GM23338 (cell line): ENCODE measurements around the gene MLH1. TPM values are rescaled to one million over a fixed set of nuclear protein-coding genes. Genes with fewer than 3 reads are reported as not detected.

Source experiments
- ATAC-seq: fragments of 200-7000 bp; cut with Tn5 transposase; 3 replicates; pipeline ENCODE4 v1.9.1; 2020
- DNase-seq: peaks from one replicate; pipeline ENCODE4 v3.0.0-alpha.2; 2015; ENCODE audit warnings: low spot score
- H2AFZ ChIP-seq: fragments of 200-600 bp; sonication (generic); 2 replicates; pipeline ENCODE4 v1.8.0; 2016; ENCODE audit warnings: antibody characterized with exemption, mild to moderate bottlenecking, moderate library complexity
- H3F3A ChIP-seq: fragments of 200-600 bp; sonication (generic); replicated peaks from 2 replicates; pipeline ENCODE4 v1.8.0; 2017; ENCODE audit warnings: antibody characterized with exemption, mixed run types, low read depth
- H3K27ac ChIP-seq: fragments of 200-600 bp; sonication (generic); 2 replicates; pipeline ENCODE4 v1.6.1; 2016; ENCODE audit warnings: low read depth
- H3K27me3 ChIP-seq: fragments of 200-600 bp; sonication (generic); 2 replicates; pipeline ENCODE4 v1.8.0; 2016; ENCODE audit warnings: mild to moderate bottlenecking, mixed run types, moderate library complexity; ENCODE audit not compliant: insufficient read depth
- H3K36me3 ChIP-seq: fragments of 200-600 bp; sonication (generic); 2 replicates; pipeline ENCODE4 v1.8.0; 2016; ENCODE audit warnings: mild to moderate bottlenecking; ENCODE audit not compliant: insufficient read depth
- H3K4me1 ChIP-seq: fragments of 200-600 bp; sonication (generic); 2 replicates; pipeline ENCODE4 v1.8.0; 2016; ENCODE audit warnings: mild to moderate bottlenecking, moderate library complexity; ENCODE audit not compliant: insufficient read depth
- H3K4me2 ChIP-seq: fragments of 200-600 bp; sonication (generic); 2 replicates; pipeline ENCODE4 v1.7.1; 2017; ENCODE audit warnings: mixed run types
- H3K4me3 ChIP-seq: fragments of 200-600 bp; sonication (generic); 2 replicates; pipeline ENCODE4 v1.6.1; 2016; ENCODE audit warnings: mixed run types
- H3K79me2 ChIP-seq: fragments of 200-600 bp; sonication (generic); replicated peaks from 2 replicates; pipeline ENCODE4 v1.8.0; 2017; ENCODE audit warnings: mild to moderate bottlenecking; ENCODE audit not compliant: insufficient read depth
- H3K9me2 ChIP-seq: fragments of 200-600 bp; sonication (generic); 2 replicates; pipeline ENCODE4 v1.8.0; 2017; ENCODE audit not compliant: insufficient read depth
- H4K20me1 ChIP-seq: fragments of 200-600 bp; sonication (generic); replicated peaks from 2 replicates; pipeline ENCODE4 v1.8.0; 2017; ENCODE audit warnings: mild to moderate bottlenecking; ENCODE audit not compliant: insufficient read depth
- H3K27ac Mint-ChIP-seq: 2 replicates; pipeline ENCODE4 v1.8.0; 2020; ENCODE audit warnings: inconsistent platforms, mild to moderate bottlenecking, moderate library complexity, mixed read lengths
- H3K27me3 Mint-ChIP-seq: 3 replicates; pipeline ENCODE4 v1.8.0; 2022; ENCODE audit warnings: low read depth, mild to moderate bottlenecking, moderate library complexity, mixed read lengths, inconsistent platforms; ENCODE audit not compliant: insufficient read depth, poor library complexity
- H3K36me3 Mint-ChIP-seq: 3 replicates; pipeline ENCODE4 v1.8.0; 2021; ENCODE audit warnings: low read depth, mild to moderate bottlenecking, inconsistent platforms, moderate library complexity, mixed read lengths
- H3K4me1 Mint-ChIP-seq: 3 replicates; pipeline ENCODE4 v1.8.0; 2020; ENCODE audit warnings: mild to moderate bottlenecking, inconsistent platforms, mixed read lengths
- H3K4me3 Mint-ChIP-seq: 3 replicates; pipeline ENCODE4 v1.8.0; 2021; ENCODE audit warnings: moderate library complexity, mild to moderate bottlenecking, inconsistent platforms, mixed read lengths
- H3K9me3 Mint-ChIP-seq: 3 replicates; pipeline ENCODE4 v1.8.0; 2020; ENCODE audit warnings: moderate library complexity, mild to moderate bottlenecking, inconsistent platforms, mixed read lengths
- EZH2phosphoT487 ChIP-seq: fragments of 200-600 bp; sonication (generic); IDR thresholded peaks from one replicate; pipeline ENCODE4 v1.8.1; 2018; ENCODE audit warnings: antibody characterized with exemption; ENCODE audit not compliant: unreplicated experiment
- JUNB ChIP-seq: IDR thresholded peaks from one replicate; pipeline ENCODE4 v1.6.1; 2016; ENCODE audit warnings: antibody characterized with exemption; ENCODE audit not compliant: unreplicated experiment
- NANOG ChIP-seq: IDR thresholded peaks from 2 replicates; pipeline ENCODE4 v1.6.1; 2016; ENCODE audit warnings: antibody characterized with exemption, borderline replicate concordance
- POLR2AphosphoS5 ChIP-seq: IDR thresholded peaks from 2 replicates; pipeline ENCODE4 v1.6.1; 2016; ENCODE audit warnings: antibody characterized with exemption, low read depth
- STAT1 ChIP-seq: IDR thresholded peaks from one replicate; pipeline ENCODE4 v1.6.1; 2016; ENCODE audit warnings: antibody characterized with exemption; ENCODE audit not compliant: unreplicated experiment
- ZNF331 ChIP-seq: fragments of 250-450 bp; sonication (Bioruptor Pico); IDR thresholded peaks from 2 replicates; pipeline ENCODE4 v1.5.0; 2020; ENCODE audit warnings: low read depth, mild to moderate bottlenecking, moderate library complexity
- polyA plus RNA-seq: library from polyadenylated mRNA; unstranded; fragments of >200 nt; fragmentation: Nextera tagmentation; extraction: Ambion mirVana; gene quantifications from 2 replicates; pipeline ENCODE4 v1.2.1, GENCODE V29; 2016
- total RNA-seq: library from RNA; depleted of rRNA; stranded (reverse); fragments of >200 nt; shearing (Covaris generic); gene quantifications from 2 replicates; pipeline ENCODE4 v1.2.3, GENCODE V29; 2014
- TF ChIP-seq, protein P1 (sequence below), 2 experiments: fragments of 200-600 bp in 1 of 2; sonication (generic) in 1 of 2; conservative IDR thresholded peaks; 2 replicates each; pipeline versions ENCODE4 v1.5.1 to v1.6.1; 2016 to 2017; ENCODE audit warnings: antibody characterized with exemption in 2 of 2, low read depth in 2 of 2, mild to moderate bottlenecking in 2 of 2, moderate library complexity in 1 of 2
- TF ChIP-seq, protein P2 (sequence below): IDR thresholded peaks from one replicate; pipeline ENCODE4 v1.6.1; 2018; ENCODE audit warnings: antibody characterized with exemption; ENCODE audit not compliant: unreplicated experiment
- TF ChIP-seq, protein P3 (sequence below): fragments of 250-450 bp; sonication (Bioruptor Pico); IDR thresholded peaks from 2 replicates; pipeline ENCODE4 v1.5.0; 2020; ENCODE audit warnings: mild to moderate bottlenecking, moderate library complexity

Gene MLH1
- total and polyA plus RNA-seq, 2 experiments from 2014 or later: 31.7 to 58.0 TPM

DNA sequence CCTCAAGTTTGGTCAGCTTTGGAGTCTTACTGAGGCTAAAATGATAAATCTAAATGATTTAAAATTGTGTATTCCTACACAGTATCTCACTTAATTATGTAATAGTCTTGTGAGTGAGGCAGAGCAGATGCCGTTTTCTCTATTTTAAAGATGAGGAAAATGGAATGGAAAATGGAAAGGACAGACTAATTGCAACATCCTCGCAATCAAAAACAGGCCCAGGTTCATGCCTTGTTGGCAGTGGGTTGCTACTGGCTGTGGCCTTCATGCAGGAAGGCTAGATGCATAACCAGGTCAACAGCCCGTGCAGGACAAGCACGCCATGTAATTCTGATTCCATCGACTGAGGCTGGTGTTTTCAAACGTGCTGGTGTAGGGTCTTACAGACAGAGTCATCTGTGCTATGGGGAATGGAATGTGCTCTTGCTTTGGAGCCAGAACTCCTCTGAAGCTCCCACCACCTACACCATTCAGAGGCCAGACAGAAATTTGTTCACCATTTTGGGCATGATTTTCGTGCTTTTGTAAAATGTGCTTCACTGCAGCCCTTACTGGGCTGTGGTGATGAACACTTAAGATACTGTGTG is 37.9 kb downstream of the MLH1 start:
- Histone ChIP-seq H3K27me3 (no peaks in the 10 kb centered on the region), H3K27ac (no peak overlapping the region), H3F3A (no peaks in the 10 kb centered on the region), H3K4me3 (no peak overlapping the region), H3K36me3 (peaks cover 32% of the 10 kb centered on the region), H3K9me2 (peaks cover 2% of the 10 kb centered on the region; the same call in 1 of the 2 replicates), H3K79me2 (no peaks in the 10 kb centered on the region), H3K4me1 (no peaks in the 10 kb centered on the region), H3K4me2 (no peak overlapping the region), H2AFZ (no peak overlapping the region), H4K20me1 (peaks cover 11% of the 10 kb centered on the region; the same call in 1 of the 2 replicates)
- Mint-ChIP-seq H3K9me3 (no peaks in the 10 kb centered on the region), H3K4me3 (no peak overlapping the region), H3K27me3 (peaks cover 2% of the 10 kb centered on the region), H3K27ac (no peak overlapping the region), H3K4me1 (no peaks in the 10 kb centered on the region), H3K36me3 (peaks cover 70% of the 10 kb centered on the region)
- DNase-seq: no peak
- TF ChIP-seq, protein P1, sequence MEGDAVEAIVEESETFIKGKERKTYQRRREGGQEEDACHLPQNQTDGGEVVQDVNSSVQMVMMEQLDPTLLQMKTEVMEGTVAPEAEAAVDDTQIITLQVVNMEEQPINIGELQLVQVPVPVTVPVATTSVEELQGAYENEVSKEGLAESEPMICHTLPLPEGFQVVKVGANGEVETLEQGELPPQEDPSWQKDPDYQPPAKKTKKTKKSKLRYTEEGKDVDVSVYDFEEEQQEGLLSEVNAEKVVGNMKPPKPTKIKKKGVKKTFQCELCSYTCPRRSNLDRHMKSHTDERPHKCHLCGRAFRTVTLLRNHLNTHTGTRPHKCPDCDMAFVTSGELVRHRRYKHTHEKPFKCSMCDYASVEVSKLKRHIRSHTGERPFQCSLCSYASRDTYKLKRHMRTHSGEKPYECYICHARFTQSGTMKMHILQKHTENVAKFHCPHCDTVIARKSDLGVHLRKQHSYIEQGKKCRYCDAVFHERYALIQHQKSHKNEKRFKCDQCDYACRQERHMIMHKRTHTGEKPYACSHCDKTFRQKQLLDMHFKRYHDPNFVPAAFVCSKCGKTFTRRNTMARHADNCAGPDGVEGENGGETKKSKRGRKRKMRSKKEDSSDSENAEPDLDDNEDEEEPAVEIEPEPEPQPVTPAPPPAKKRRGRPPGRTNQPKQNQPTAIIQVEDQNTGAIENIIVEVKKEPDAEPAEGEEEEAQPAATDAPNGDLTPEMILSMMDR (conservative IDR thresholded peaks at IDR 0.05; ENCODE audit: low read depth in 2 of 2): no peak
- TF ChIP-seq POLR2AphosphoS5 (no peak), STAT1 (no peak), ZNF331 (CRISPR knock-in tag) (no peak), NANOG (no peak), JUNB (no peak), EZH2phosphoT487 (no peak)
- TF ChIP-seq, protein P2, sequence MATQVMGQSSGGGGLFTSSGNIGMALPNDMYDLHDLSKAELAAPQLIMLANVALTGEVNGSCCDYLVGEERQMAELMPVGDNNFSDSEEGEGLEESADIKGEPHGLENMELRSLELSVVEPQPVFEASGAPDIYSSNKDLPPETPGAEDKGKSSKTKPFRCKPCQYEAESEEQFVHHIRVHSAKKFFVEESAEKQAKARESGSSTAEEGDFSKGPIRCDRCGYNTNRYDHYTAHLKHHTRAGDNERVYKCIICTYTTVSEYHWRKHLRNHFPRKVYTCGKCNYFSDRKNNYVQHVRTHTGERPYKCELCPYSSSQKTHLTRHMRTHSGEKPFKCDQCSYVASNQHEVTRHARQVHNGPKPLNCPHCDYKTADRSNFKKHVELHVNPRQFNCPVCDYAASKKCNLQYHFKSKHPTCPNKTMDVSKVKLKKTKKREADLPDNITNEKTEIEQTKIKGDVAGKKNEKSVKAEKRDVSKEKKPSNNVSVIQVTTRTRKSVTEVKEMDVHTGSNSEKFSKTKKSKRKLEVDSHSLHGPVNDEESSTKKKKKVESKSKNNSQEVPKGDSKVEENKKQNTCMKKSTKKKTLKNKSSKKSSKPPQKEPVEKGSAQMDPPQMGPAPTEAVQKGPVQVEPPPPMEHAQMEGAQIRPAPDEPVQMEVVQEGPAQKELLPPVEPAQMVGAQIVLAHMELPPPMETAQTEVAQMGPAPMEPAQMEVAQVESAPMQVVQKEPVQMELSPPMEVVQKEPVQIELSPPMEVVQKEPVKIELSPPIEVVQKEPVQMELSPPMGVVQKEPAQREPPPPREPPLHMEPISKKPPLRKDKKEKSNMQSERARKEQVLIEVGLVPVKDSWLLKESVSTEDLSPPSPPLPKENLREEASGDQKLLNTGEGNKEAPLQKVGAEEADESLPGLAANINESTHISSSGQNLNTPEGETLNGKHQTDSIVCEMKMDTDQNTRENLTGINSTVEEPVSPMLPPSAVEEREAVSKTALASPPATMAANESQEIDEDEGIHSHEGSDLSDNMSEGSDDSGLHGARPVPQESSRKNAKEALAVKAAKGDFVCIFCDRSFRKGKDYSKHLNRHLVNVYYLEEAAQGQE: no peak
- TF ChIP-seq, protein P3, sequence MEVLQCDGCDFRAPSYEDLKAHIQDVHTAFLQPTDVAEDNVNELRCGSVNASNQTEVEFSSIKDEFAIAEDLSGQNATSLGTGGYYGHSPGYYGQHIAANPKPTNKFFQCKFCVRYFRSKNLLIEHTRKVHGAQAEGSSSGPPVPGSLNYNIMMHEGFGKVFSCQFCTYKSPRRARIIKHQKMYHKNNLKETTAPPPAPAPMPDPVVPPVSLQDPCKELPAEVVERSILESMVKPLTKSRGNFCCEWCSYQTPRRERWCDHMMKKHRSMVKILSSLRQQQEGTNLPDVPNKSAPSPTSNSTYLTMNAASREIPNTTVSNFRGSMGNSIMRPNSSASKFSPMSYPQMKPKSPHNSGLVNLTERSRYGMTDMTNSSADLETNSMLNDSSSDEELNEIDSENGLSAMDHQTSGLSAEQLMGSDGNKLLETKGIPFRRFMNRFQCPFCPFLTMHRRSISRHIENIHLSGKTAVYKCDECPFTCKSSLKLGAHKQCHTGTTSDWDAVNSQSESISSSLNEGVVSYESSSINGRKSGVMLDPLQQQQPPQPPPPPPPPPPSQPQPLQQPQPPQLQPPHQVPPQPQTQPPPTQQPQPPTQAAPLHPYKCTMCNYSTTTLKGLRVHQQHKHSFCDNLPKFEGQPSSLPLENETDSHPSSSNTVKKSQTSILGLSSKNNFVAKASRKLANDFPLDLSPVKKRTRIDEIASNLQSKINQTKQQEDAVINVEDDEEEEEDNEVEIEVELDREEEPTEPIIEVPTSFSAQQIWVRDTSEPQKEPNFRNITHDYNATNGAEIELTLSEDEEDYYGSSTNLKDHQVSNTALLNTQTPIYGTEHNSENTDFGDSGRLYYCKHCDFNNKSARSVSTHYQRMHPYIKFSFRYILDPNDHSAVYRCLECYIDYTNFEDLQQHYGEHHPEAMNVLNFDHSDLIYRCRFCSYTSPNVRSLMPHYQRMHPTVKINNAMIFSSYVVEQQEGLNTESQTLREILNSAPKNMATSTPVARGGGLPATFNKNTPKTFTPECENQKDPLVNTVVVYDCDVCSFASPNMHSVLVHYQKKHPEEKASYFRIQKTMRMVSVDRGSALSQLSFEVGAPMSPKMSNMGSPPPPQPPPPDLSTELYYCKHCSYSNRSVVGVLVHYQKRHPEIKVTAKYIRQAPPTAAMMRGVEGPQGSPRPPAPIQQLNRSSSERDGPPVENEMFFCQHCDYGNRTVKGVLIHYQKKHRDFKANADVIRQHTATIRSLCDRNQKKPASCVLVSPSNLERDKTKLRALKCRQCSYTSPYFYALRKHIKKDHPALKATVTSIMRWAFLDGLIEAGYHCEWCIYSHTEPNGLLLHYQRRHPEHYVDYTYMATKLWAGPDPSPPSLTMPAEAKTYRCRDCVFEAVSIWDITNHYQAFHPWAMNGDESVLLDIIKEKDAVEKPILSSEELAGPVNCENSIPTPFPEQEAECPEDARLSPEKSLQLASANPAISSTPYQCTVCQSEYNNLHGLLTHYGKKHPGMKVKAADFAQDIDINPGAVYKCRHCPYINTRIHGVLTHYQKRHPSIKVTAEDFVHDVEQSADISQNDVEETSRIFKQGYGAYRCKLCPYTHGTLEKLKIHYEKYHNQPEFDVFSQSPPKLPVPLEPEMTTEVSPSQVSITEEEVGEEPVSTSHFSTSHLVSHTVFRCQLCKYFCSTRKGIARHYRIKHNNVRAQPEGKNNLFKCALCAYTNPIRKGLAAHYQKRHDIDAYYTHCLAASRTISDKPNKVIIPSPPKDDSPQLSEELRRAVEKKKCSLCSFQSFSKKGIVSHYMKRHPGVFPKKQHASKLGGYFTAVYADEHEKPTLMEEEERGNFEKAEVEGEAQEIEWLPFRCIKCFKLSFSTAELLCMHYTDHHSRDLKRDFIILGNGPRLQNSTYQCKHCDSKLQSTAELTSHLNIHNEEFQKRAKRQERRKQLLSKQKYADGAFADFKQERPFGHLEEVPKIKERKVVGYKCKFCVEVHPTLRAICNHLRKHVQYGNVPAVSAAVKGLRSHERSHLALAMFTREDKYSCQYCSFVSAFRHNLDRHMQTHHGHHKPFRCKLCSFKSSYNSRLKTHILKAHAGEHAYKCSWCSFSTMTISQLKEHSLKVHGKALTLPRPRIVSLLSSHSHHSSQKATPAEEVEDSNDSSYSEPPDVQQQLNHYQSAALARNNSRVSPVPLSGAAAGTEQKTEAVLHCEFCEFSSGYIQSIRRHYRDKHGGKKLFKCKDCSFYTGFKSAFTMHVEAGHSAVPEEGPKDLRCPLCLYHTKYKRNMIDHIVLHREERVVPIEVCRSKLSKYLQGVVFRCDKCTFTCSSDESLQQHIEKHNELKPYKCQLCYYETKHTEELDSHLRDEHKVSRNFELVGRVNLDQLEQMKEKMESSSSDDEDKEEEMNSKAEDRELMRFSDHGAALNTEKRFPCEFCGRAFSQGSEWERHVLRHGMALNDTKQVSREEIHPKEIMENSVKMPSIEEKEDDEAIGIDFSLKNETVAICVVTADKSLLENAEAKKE (CRISPR knock-in tag): no peak
- ATAC-seq: no peak
